ENCODE measurements around the gene TCEANC.

TCEANC gene

GRCh38 chrX:13692771-13693231 is 39.9 kb downstream of the TCEANC start:
- no peak for DNase-seq (ENCODE audit: low read depth)

DNA sequence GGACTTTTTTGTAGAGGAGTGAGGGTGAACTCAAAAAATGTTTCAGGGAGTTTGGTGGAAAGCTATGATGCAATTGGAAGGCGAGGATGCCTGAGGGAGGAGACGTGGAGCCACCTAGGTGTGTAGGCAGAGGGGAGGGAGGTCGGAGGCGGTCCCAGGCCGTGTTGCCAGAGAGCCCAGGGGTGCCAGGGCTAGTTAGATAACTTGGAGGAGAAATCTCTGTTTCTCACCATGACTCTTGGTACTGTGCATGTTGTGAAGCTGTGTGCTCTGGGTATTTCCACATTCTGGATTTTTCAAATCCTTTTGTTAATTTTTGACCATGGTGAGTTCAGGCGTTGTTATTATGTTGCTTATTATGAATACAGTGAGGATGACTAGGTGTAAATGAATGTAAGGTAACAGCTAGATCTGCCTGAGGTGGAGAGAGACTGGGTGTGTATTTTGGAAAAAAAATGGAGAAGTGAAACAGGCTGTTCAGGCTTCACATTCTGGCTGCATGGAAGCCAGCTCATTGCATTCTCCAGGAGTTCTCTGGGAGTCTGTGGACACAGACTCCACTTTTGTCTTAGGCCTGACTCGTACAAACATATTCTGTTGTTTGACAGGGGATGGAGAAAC is 40.5 kb downstream of the TCEANC start:
- DNase-seq (ENCODE audit: low read depth): no peak

- DNase-seq (ENCODE audit: low read depth): no peak
These were observed 41.4 kb downstream of the TCEANC start for GRCh38 chrX:13694359-13694758.

- DNase-seq (ENCODE audit: low read depth): no peak
These were observed 42.0 kb downstream of the TCEANC start for GRCh38 chrX:13694983-13695382.

GRCh38 chrX:13695601-13696115 is 42.7 kb downstream of the TCEANC start:
- no peak for DNase-seq (ENCODE audit: low read depth)

- DNase-seq (ENCODE audit: low read depth): no peak
These were observed 44.5 kb downstream of the TCEANC start for GRCh38 chrX:13697455-13697854.

GRCh38 chrX:13697976-13698375 is 45.0 kb downstream of the TCEANC start:
- no peak for DNase-seq (ENCODE audit: low read depth)

GRCh38 chrX:13698432-13698831 is 45.5 kb downstream of the TCEANC start:
- no peak for DNase-seq (ENCODE audit: low read depth)

DNA sequence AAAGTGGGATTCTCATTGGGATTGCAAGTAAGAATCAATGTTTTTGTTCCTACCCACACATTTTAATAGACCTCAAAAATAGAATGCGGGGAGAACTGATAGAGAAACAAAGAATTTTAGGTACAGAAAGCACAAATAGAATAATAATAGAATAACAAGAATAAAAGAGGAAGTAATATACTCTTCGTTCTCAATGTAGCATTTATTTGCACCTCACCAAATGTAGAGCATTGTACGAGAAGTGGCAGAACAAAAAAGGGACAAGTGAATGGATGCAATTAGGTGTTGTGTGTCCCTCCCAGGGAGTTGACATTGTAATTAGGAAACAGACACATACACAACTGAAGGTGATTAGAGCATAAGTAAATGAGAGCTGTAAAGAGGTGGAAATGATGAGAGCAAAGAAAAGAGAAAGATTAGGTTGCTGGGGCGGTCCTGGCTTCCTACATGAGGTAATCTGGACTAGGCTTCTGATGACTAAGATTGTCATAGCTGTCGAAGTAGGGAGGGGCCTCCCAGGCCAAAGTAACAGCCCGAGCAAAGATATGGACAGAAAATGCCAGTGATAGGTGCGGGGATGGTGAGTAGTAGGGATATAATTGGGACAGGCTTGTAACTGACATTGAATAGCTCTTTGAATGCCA is 46.4 kb downstream of the TCEANC start:
- DNase-seq (ENCODE audit: low read depth): no peak

DNA sequence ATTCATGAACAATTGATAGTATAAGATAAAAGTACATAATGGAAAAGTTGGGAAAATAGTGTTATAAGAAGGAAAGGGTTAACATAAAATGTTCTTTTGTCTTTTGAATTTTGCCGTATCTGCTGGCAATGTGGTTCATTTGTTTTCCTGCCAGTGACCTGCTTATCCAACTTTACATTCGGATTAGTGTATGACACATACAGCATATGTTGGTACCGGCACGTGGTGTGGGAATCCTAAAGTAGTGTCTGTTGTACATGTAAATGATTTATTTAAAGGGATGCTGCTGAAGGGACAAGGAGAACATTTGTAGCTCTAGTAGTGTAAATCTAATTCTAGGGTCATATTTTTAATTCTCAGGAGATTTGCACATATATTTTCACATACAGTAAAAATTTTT is 47.4 kb downstream of the TCEANC start:
- DNase-seq (ENCODE audit: low read depth): no peak

- DNase-seq (ENCODE audit: low read depth): no peak
These were observed 49.3 kb downstream of the TCEANC start for GRCh38 chrX:13702111-13702789.

DNA sequence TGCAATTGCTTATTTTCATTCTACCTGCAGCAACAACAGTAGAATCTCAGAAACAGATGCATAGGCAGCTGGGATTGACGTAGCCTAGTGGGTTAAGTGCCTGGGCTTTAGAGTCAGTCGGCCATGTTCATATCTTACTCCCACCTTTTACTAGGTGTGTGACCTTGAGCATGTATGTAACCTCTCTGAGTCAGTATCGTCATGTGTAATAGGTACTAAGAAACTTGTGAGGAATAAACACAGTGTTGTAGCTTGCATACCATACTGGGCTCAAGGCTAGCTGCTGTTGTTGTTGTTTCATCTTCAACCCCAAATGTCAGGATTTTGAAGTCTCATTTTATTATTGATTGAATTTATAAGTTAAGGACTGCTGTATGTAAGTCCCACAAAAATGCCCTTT is 50.2 kb downstream of the TCEANC start:
- no peak for DNase-seq (ENCODE audit: low read depth)

GRCh38 chrX:13703589-13703988 is 50.6 kb downstream of the TCEANC start:
- no peak for DNase-seq (ENCODE audit: low read depth)

GRCh38 chrX:13711141-13711540 is 58.2 kb downstream of the TCEANC start:
- DNase-seq (ENCODE audit: low read depth): no peak
